ENCODE data around the gene MAP2K2.

Gene MAP2K2

DNA sequence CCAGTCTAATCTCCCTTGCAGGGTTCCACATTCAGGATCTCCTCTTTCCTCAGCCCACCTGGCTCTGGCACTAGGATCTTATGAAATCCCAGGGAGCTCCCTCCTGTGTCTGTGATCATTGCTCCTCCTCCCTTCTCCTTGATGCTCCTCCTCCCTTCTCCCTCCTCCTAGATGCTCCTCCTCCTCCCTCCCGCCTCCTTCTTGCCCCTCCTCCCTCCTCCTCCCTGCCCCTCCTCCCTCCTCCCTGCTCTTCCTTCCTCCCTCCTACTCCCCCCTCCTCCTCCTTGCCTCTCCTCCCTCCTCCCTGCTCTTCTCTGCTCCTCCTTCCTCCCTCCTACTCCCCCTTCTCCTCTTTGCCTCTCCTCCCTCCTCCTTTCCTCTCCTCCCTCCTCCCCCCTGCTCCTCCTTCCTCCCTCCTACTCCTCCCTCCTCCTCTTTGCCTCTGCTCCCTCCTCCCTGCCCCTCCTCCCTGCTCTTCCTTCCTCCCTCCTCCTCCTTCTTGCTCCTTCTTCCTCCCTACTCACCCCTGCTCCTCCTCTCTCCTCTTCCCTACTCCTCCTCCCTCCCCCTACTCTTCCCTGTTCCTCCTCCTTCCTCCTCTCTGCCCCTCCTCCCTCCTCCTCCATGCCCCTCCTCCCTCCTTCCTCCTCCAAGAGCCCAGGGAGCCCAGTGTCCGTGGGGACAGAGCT, 42.3 kb downstream of the MAP2K2 start:
- no peak for DNase-seq

DNA sequence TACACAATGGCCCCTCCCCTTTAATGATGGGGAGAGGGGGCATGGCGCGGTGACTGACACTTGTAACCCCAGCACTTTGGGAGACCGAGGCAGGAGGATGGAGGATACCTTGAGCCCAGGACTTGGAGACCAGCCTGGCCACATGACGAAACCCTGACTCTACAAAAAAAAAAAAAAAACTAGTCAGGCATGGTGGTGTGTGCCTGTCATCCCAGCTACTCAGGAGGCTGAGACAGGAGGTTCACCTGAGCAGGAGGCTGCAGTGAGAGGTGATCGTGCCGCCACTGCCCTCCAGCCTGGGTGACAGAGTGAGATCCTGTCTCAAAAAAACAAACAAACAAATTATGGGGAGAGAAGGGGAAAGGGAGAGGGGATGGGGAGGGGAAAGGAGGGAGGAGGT, 43.4 kb downstream of the MAP2K2 start:
- DNase-seq: no peak

DNA sequence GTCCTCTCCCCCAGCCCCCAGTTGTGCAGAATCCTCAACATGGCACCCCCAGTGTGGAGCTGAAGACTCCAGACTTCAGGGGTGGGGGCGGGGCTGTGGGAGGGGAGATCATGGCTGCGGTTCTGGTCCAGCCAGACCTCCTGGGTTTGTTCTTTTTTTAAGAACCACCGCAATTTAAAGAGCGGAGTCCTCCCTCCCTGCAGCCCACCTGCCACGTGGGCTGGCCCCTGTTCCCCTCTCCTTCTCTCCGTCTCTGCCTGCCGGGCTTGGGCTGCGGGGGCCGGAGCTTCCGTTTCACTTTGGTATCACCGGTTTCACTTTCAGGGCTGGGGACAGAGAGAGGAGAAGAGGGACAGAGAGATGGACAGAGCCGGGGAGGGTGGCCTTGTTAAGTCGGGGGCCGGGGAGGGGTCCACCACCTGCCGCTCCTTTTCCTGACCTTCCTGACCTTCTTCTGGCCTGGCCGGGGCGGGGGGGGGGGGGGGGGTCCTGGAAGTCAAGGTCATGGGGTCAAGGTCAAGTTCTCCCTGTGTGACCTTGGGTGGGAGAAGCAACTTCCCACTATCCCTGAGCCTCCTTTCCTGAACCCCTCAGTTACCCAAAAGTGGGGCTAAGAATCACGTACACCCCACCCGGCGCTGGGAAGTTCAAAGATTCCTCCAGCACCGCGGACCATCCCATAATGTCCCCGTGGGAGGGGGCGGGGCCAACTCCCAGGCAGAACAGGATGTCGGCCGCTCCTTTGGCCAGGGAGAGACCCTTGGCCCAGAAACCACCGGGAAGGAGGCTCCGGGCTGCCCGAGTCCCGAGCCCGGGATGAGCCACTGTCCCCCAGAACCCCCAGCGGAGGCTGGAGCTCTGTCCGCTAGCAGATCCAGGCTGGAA, 45.9 kb downstream of the MAP2K2 start:
- peak in 8 of 51 donors; percentile 12 to 29 (median 20) for DNase-seq

DNA sequence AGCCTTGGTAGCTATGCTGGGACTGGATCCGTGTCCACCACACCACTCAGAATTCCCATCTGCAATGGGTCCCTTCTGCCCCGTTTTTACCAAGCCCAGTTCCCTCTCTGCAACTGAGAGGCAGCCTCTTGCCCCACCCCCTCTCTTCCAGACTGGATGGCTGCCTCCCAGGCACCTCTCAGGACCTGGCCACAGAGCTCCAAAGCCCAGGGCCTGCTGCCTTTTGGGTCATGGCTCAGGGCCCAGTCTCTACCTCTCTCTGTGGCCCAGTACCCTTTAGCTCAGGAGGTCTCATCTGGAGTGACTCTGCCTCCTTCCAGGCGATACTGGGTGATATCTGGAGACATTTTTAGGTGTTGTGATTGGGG, 46.9 kb downstream of the MAP2K2 start:
- DNase-seq: no peak

DNA sequence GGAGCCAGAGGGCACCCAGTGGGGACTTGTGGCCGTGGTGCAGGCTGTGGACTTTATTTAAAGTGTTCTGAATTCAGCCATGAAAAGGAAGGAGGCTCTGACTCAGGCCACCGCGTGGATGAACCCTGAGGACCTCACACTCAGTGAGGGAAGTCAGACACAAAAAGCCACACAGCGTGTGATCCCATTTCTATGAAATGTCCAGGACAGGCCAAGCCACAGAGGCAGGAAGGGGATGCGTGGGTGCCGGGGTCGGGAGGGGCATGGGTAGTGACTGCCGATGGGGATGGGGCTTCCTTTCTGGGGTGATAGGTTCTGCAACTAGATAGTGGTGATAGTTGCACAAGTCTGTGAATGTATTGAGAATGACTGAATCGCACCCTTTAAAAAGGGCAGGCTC, 48.5 kb downstream of the MAP2K2 start:
- DNase-seq: no peak

DNA sequence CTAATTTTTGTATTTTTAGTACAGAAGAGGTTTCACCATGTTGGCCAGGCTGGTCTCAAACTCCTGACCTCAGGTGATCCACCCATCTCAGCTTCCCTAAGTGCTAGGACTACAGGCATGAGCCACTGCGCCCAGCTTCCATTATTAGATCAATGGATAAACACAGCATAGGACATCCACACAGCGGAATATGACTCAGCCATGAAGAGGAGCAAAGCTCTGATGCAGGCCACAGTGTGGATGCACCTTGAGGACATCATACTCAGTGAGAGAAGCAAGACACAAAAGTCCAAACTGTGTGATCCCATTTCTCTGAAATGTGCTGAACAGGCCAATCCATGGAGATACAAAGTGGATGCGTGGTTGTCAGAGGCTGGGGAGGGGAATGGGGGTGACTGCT, 52.3 kb downstream of the MAP2K2 start:
- DNase-seq: no peak

DNA sequence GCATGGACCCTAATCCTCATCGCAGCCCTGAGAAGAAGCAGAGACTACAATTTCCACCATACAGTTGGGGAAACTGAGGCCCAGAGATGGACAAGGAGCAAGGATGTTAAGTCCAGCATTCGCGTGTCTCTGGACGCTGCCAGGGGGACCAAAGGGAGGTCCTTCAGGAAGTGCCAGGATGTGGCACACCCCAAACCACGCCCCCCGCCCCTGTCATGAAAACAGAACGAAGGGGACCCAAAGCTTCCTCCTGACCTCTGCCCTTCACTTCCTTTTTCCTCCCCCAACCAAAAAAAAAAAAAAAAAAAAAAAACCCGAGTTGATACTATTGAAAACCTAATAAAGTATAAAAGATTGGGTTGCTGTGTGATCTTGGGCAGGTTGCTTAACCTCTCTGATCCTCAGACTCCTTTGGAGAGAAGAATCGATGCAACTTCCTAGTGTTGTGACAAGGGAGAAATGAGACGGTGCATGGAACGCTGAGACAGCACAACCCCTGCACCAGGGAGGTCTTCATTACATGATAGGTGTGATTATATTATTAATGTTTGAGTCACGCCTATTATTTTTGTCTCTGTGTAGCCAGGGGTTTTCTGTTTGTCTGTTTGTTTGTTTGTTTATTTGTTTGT, 54.5 kb downstream of the MAP2K2 start:
- peak in 1 of 51 donors; percentile 22 for DNase-seq

DNA sequence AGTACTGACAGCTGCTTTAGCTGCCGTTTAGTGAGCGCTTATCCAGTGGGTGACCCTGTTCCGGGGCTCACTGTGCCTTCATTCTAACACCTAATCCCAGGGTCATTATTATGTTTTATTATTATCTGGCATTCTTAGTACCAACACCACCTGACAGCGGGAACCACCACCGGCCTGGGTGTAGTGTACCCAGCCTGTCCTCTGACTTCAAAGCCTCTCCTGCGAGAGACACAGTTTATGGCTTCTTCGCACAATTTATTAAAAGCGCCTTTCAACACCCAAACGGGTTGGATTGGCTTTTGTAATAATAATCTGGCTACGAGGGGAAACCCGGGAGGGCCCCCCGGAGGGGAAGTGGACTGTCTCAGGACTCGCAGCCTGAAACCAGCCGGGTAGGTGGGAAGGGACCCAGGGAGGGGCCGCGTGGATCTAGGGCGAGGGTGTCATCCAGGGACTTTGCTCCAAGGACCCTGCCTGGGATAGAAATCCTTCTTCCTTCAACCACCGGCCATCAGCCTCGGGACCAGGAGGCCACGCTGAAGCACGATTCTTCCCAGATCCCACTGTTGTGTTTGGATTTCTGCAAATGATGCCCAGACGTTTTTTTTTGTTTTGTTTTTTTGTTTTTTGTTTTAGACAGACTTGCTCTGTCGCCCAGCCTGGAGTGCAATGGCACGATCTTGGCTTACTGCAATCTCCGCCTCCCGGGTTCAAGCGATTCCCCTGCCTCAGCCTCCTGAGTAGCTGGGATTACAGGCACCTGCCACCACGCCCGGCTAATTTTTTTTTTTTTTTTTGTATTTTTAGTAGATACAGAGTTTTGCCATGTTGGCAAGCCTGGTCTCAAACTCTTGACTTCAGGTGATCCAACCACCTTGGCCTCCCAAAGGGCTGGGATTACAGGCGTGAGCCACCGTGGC, 55.6 kb downstream of the MAP2K2 start:
- peak in 3 of 51 donors; percentile 7 to 44 (median 37) for DNase-seq

DNA sequence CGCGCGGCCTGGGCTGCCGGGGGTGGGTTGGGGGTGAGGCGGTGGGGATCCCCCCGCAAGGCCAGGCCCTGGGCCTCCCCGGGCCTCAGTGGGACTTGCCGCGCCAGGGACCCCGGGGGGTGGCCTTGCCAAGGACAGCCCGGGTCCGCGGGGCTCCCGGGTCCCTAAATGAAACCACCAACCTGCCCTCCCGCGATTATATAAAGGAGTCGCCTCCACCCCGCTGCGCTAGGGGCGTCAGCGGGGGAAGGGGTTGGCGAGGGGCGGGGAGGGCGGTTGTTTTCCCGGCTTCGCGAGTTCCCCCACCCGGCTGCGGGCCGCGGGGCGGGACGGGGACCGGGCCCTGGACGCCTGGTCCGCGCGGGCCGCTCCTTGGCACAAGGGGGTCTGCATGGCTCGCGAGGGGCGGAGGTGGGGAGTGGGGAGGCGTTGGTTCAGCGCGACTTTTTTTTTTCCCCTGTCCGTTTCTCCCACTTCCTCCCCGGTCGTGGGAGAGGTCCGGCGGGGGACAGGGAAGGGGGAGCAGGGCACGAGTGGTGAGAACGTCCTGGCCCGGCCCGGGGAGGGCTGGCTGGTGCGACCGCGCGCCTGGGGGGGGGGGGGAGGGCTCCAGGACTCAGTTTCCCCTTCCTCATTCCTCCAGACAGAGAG, 56.4 kb downstream of the MAP2K2 start:
- DNase-seq: peak in 15 of 51 donors; percentile 20 to 72 (median 57)

DNA sequence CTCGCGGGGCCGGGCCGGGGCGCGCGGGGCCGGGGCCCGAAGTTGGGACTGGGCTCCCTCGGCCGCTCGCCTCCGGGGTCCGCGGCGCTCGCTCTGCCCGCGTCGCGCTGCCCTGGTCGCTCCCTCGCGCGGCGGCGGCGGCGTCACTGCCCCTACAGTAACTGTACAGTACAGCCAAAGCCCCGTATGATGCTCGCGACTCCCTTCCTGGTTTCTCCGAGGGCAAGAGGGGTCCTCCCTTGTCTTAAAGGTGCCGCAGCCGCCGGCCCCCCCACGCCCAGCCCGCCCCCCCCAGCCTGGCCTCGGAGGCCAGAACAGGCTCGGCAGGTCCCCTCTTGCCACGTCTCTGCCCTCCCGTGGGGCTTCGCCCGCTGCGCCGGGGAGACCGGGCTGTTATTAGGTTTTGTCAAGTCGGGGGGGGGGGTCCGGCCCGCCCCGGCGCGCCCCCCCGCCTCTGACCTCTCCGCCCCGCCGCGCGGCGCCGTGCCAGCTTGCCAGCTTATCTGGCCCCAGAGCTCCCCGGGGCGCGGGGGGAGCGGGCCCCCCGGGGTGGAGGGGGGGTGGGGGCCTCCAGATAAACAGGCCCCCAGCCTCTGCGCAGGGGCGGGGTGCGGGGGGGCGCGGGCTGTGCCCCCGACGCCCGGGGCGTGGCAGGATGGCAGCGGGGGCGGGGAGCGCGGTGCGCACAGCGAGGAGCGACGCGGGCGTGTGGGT, 57.1 kb downstream of the MAP2K2 start, which contains the start of gene ZBTB7A:
ZBTB7A (minus strand) TSS at position 218 of the 714 bp plus-strand sequence. CDS start 11,667 bp downstream, outside the sequence.
- DNase-seq: peak in 46 of 51 donors; percentile 18 to 84 (median 64)

DNA sequence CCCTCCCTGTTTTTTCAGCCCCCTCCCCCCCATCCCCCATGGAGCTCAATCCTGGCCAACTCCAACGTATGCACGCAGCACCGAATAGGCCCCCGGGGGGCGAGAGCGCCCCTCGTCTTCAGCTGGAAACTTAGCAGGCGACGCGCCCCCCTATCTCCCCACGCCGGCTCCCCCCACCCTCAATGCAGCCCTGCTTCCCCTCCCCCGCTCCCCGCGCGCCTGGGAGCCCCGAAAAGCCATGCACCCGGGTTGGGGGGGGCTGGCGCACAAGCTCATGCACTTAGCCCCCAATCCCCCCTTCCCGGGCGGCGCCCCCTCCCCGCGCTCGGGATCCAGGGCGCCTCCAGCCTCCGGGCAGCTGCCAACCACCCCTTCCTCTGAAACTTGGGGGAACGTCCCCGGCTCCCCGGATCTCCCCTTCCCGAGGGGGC, 57.7 kb downstream of the MAP2K2 start:
- peak in 18 of 51 donors; percentile 52 to 86 (median 72) for DNase-seq

DNA sequence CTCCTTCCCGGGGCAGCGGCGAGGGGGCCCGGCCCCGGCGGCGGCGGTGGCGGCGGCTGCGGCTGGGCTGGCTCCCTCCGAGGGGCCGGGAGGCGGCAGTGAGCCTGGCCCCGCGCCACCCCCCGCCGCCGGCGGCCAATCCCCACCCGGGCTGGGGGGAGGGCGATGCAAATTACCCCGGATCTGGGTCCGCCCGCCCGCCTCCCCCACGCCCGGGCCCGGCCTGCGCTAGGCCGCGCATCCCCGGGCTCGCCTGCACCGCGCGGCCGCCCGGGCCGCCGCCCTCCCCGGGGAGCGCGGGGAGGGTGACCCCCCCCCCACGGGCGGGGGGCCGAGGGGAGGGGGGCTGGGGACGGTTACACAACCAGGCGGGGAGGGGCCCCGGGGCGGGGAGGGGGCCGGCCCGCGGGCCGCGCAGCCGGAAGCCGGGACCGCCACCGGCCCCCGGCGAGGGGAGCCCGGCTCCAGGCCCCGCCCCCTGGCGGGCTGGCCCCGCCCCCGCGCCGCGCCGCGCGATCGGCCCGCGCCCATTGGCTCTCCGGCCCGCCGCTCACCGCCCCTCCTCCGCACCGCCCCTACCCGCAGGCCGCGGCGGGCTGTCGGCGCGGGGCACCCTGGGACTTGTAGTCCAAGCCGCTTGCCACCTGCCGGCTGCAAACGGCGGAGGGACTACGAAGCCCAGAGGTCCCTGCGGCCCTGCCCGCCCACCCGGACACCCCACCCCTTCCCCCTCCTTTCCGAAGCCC, 58.3 kb downstream of the MAP2K2 start:
- peak; percentile 42 to 98 (median 93) for DNase-seq

DNA sequence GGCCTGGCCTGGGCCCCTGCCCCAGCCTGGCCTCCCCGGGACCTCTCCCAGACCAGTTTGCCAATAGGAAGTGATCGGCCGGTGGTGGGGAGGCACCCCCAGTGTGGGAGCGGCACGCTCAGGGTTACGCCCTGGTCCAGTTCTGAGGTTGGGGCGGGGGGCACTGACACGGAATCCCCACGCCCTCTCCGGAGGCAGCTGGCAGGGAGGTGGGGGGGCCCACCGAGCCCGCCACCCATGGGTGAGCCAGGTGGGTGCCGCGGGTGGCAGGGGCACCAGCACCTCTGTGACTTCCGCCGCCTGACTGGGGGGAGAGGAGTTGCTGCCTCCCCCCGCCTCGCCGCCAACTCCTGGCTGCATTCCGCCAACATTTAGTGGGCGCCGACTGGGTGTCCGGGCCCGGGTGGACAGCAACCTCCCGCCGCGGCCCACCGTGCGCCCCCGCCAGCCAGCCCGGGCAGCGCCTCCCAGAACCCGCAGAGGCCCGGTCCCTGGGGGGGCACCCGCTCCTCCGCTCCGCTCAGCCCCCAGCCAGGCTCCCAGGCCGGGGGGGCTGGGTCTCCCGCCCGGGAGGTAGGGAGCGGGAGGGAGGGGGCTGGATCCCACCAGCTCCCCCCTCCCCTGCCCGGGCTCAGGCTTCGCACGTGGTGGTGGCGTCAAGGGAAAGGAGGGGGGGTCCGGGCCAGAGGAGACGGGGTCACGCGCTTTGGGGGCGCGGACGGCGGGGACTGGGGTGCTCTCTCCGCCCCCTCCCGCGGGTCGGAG, 59.2 kb downstream of the MAP2K2 start:
- peak in 45 of 51 donors; percentile 20 to 87 (median 57) for DNase-seq

DNA sequence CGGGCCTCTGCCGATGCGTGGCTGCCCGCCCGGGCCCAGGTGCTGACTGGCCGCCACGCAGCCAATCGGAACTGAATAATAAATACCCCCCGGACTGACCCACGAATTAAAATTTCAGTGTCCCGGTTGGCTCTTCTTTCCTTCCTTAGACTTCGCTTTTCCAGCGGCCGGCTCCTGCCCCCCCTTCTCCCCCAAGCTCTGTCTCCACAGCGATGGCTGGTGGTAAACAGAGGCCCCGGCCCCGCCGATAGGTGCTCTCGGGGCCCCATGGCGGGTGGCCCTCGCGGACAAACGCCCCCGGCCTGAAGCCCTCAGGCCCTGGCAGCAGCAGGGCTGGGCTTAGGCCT, 59.8 kb downstream of the MAP2K2 start:
- peak in 14 of 51 donors; percentile 28 to 67 (median 46) for DNase-seq

DNA sequence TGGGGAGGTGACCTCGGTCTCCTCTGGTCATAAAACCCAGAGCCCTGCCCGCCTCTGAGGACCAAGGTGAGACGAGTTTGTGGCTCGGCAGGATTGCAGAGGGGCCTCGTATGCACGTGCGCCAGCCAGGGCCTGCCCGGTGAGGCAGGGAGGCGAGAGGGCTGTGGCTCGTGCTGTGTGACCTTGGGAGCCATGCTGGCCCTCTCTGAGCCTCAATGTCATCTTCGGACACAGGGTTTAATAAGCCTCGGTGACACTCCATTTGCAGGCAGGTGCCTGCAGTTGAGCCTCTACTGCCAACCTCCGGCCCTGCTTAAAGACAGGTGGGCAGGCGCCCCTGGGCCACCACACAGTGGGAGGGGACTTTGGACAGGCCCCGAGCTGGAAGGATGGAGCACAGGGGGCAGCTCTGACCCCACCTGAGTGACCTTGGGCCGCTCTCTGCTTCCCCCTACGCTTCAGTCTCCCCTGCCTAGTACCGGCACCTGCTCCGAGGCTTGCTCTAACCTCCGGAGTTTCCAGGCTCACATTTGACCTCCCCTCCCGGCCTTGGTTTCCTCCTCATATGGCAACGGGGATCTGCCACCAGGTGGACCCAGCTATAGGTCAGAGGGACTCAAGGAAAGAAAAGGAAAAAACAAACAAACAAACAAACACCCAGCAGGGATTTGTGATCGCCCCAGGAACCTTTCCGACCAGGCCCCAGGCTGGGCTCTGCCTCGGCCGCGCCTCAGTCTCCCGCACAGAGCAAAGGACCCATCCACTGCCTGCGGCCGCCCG, 60.4 kb downstream of the MAP2K2 start:
- no peak for DNase-seq

DNA sequence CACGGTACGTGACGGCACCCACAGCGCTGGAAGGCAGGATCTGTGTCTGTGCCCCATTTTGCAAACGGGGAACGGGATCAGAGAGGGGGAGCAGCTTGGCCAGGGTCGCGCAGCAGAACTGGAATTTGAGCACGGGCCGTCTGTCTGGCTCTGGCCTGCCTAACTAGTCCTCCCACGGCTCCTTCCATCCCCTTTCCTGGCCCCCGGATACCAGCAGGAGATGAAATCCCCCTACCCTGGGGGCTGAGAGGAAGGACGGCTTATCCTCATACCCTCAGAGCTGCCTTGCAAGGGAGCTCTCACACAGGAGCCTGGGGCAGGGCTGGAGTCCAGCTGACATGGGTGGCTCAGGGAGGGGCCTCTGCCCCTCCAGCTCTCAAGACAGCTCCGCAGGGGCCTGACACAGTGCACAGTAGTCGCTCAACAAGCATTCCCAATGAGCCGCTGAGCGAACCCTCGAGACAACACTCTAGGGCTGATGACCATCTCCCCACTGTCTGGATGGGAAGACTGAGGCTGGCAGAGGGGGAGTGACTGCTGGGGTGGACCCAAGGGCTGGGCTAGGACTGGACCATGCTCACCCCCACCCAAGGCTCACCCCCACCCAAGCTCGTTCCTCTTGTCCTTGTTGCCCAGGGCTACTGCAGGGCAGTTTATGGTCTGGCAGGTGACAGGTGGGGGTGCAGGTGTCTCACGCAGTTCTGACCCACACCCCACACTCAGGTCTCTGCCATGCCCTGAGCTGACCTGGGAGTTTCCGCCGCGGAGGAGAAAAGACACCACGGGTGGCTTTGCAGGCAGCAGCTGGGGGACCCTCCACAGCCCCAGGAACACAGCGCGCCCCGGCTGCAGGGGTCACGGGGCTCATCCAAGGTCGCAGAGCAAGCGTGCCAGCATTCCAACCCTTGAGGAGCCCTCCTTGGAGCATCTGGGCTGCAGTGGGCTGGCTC, 61.2 kb downstream of the MAP2K2 start:
- DNase-seq: no peak
